ENCODE results near the gene CAMK1G. TPM values are rescaled to one million over a fixed set of nuclear protein-coding genes. Genes with fewer than 3 reads are reported as not detected.

CAMK1G gene
- total and polyA plus RNA-seq, 10 of the 15 experiments (the other 5 are each of a cell fraction or from before 2014, with no cell fraction given) = 0.18 to 0.20 TPM; not detected in 8

DNA sequence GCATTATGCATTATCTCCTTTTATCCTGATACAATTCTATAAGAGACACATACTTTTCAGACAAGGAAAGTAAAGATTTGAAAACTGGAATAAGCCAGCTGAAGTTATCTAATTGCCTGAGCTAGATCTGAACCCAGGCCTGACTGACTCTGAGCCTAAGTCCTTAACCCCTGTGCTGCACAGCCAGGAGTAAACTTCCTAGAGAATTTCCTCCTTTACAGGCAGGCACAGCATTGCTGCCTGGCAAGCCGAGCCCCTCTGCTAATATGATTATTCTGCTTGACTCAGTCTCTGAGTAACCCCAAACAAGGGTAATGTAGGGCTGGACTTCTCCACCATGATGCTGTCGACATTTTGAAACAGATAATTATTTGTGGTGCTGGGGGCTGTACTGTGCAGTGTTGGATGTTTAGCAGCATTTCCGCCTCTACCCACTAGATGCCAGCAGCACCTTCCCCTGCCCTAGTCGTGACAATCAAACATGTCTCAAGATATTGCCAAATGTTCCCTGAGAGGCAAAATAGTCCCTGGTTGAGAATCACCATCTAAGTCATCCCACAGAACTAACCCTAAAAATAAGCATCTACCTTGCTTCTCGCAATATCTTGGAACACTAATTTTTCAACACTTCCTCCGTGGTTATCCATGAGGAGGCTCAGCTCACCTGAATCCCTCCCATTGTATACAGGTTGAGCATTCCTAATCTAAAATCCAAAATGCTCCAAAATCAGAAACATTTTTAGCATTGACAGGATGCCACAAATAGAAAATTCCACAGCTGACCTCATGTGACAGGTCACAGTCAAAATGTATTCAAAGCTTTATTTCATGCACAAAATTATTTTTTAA, 18.5 kb downstream of the CAMK1G start:
- 15% methylated on average over 6 of the region's 6 CpGs for WGBS (ENCODE audit: insufficient coverage, insufficient replicate concordance, low lambda C conversion rate, missing lambda C conversion rate)
- peaks cover under 1% of the 10 kb centered on the region; the same call in 1 of the 2 replicates for H3K4me1 ChIP-seq (ENCODE audit: control insufficient read depth, insufficient read depth, low read length)
- FAIRE-seq = peak; percentile 71
- no peak overlapping the region for H3K4me2 ChIP-seq (ENCODE audit: control insufficient read depth, insufficient read depth)
- no peaks in the 10 kb centered on the region for H3K27me3 ChIP-seq (replicated peaks in 1 of 2; ENCODE audit: control insufficient read depth in 2 of 2, insufficient read depth in 2 of 2, low read length in 1 of 2)
- intact Hi-C loops (cut with micrococcal nuclease; ENCODE audit: unreplicated experiment) = loop anchor here (1.0 to 10.0 kb wide), 3 partner anchors 25 to 143 kb away; no protein-coding TSS in a partner anchor
- CTCF ChIA-PET = interaction anchor here (0.6 to 15.5 kb wide), 24 partner anchors 10 to 148 kb away, joined by 3 to 211 read pairs (median 4); partner anchors contain the start of gene LAMB3
- in situ Hi-C loops (cut with MboI) = no loop called here
- SMC1A ChIA-PET (ENCODE audit: uncharacterized antibody, unreplicated experiment) = interaction anchor here (0.7 to 2.7 kb wide), 20 partner anchors 10 to 146 kb away, joined by 3 to 17 read pairs (median 4); no protein-coding TSS in a partner anchor
- no peak overlapping the region for H3K9ac ChIP-seq (ENCODE audit: control insufficient read depth, insufficient read depth, low read length)
- ATAC-seq = peak; percentile 95
- H3K9me3 ChIP-seq (replicated peaks; ENCODE audit: control insufficient read depth, insufficient read depth, low read length) = no peaks in the 10 kb centered on the region
- H3K36me3 ChIP-seq (ENCODE audit: control insufficient read depth in 2 of 2, insufficient read depth in 2 of 2, low read length in 1 of 2) = no peaks in the 10 kb centered on the region
- RAD21 ChIA-PET (ENCODE audit: unreplicated experiment) = interaction anchor here (0.8 to 2.9 kb wide), 12 partner anchors 9 to 167 kb away, joined by 3 to 22 read pairs (median 4); partner anchors contain the start of genes G0S2 and LAMB3
- no peak overlapping the region for H3K27ac ChIP-seq (ENCODE audit: control insufficient read depth, insufficient read depth)
- no peaks in the 10 kb centered on the region for H3K79me2 ChIP-seq (ENCODE audit: control insufficient read depth, insufficient read depth, low read length)
- TF ChIP-seq SMC3 (IDR thresholded peaks at IDR 0.05; ENCODE audit: borderline replicate concordance, low read length) = peak; percentile 73; the same call in 1 of the 2 replicates
- TF ChIP-seq ETV6 (conservative IDR thresholded peaks at IDR 0.05 in 1 of 2, IDR thresholded peaks at IDR 0.05 in 1 of 2; ENCODE audit: borderline replicate concordance in 1 of 2, low read depth in 1 of 2) = no peak
- TF ChIP-seq, protein P1, sequence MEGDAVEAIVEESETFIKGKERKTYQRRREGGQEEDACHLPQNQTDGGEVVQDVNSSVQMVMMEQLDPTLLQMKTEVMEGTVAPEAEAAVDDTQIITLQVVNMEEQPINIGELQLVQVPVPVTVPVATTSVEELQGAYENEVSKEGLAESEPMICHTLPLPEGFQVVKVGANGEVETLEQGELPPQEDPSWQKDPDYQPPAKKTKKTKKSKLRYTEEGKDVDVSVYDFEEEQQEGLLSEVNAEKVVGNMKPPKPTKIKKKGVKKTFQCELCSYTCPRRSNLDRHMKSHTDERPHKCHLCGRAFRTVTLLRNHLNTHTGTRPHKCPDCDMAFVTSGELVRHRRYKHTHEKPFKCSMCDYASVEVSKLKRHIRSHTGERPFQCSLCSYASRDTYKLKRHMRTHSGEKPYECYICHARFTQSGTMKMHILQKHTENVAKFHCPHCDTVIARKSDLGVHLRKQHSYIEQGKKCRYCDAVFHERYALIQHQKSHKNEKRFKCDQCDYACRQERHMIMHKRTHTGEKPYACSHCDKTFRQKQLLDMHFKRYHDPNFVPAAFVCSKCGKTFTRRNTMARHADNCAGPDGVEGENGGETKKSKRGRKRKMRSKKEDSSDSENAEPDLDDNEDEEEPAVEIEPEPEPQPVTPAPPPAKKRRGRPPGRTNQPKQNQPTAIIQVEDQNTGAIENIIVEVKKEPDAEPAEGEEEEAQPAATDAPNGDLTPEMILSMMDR (IDR thresholded peaks at IDR 0.05 in 2 of 3, conservative IDR thresholded peaks at IDR 0.05 in 1 of 3; ENCODE audit: control insufficient read depth in 2 of 3, extremely low read depth in 1 of 3, insufficient read depth in 1 of 3, low read depth in 3 of 3, low read length in 3 of 3) = peak; percentile 64 to 82 (median 70); a peak in 5 of 6 replicates
- TF ChIP-seq EED (IDR thresholded peaks at IDR 0.05; ENCODE audit: low read depth) = no peak
- peak; percentile 67 for TF ChIP-seq RAD21 (IDR thresholded peaks at IDR 0.05; ENCODE audit: insufficient read depth, low read depth, low read length)
- BruUV-seq (replicated peaks) = no TSS peak
- H4K20me1 ChIP-seq (ENCODE audit: control insufficient read depth, insufficient read depth) = no peaks in the 10 kb centered on the region
- DNase-seq (ENCODE audit: low read depth, low spot score) = no peak
- no peak overlapping the region for H3K4me3 ChIP-seq
- POLR2A ChIA-PET = no interaction called here
- H2AFZ ChIP-seq (ENCODE audit: control insufficient read depth, low read depth, low read length) = no peak overlapping the region

All from GM12878 (cell line).